ENCODE results near the gene STK38L. TPM values are rescaled to one million over a fixed set of nuclear protein-coding genes. Genes with fewer than 3 reads are reported as not detected.

Gene STK38L
- total and polyA plus RNA-seq, 2 experiments from 2014 or later: 20.3 to 30.0 TPM

- Histone ChIP-seq H3K27me3 (no peaks in the 10 kb centered on the region), H3K4me1 (ENCODE audit: low read depth) (peaks cover 9% of the 10 kb centered on the region), H3K27ac (no peak overlapping the region), H3K36me3 (peaks cover 6% of the 10 kb centered on the region), H3K9me3 (ENCODE audit: low read depth) (no peaks in the 10 kb centered on the region), H3K4me3 (no peak overlapping the region)
- no peak for DNase-seq (ENCODE audit: low read depth in 1 of 2, low spot score in 1 of 2)
- no peak for TF ChIP-seq CTCF (IDR thresholded peaks at IDR 0.05; ENCODE audit: low read depth, low read length)
These were observed 52.6 kb downstream of the STK38L start for GRCh38 chr12:27296674-27297073.

- Histone ChIP-seq H3K27me3 (no peaks in the 10 kb centered on the region), H3K4me1 (ENCODE audit: low read depth) (peaks cover under 1% of the 10 kb centered on the region), H3K27ac (no peak overlapping the region), H3K36me3 (peaks cover 6% of the 10 kb centered on the region), H3K9me3 (ENCODE audit: low read depth) (no peaks in the 10 kb centered on the region), H3K4me3 (no peak overlapping the region)
- DNase-seq (ENCODE audit: low read depth in 1 of 2, low spot score in 1 of 2): no peak
- TF ChIP-seq CTCF (IDR thresholded peaks at IDR 0.05; ENCODE audit: low read depth, low read length): no peak
These were observed 53.5 kb downstream of the STK38L start for GRCh38 chr12:27297566-27297965.

- Histone ChIP-seq H3K4me3 (no peak overlapping the region), H3K4me1 (ENCODE audit: low read depth) (no peaks in the 10 kb centered on the region), H3K27ac (no peak overlapping the region), H3K9me3 (ENCODE audit: low read depth) (no peaks in the 10 kb centered on the region), H3K27me3 (no peaks in the 10 kb centered on the region), H3K36me3 (peaks cover 6% of the 10 kb centered on the region)
- no peak for DNase-seq (ENCODE audit: low read depth in 1 of 2, low spot score in 1 of 2)
- TF ChIP-seq CTCF (IDR thresholded peaks at IDR 0.05; ENCODE audit: low read depth, low read length): no peak
These were observed 55.0 kb downstream of the STK38L start for GRCh38 chr12:27299102-27299501.

- TF ChIP-seq CTCF (IDR thresholded peaks at IDR 0.05; ENCODE audit: low read depth, low read length): no peak
- peaks cover 6% of the 10 kb centered on the region for H3K36me3 ChIP-seq
These were observed 56.1 kb downstream of the STK38L start for GRCh38 chr12:27300226-27300625.

GRCh38 chr12:27303139-27304111 lies 59.3 kb downstream of the STK38L start:
- no peak for TF ChIP-seq CTCF (IDR thresholded peaks at IDR 0.05; ENCODE audit: low read depth, low read length)
- Histone ChIP-seq H3K36me3 (peaks cover 6% of the 10 kb centered on the region), H3K4me1 (ENCODE audit: low read depth) (no peaks in the 10 kb centered on the region), H3K27ac (no peak overlapping the region), H3K9me3 (ENCODE audit: low read depth) (no peaks in the 10 kb centered on the region), H3K4me3 (no peak overlapping the region), H3K27me3 (no peaks in the 10 kb centered on the region)
- no peak for DNase-seq (ENCODE audit: low read depth in 1 of 2, low spot score in 1 of 2)

More at GRCh38 chr12:27300226-27300625, 56.1 kb downstream of the STK38L start:
- DNase-seq (ENCODE audit: low read depth in 1 of 2, low spot score in 1 of 2): no peak
- Histone ChIP-seq H3K9me3 (ENCODE audit: low read depth) (no peaks in the 10 kb centered on the region), H3K4me1 (ENCODE audit: low read depth) (no peaks in the 10 kb centered on the region), H3K27ac (no peak overlapping the region), H3K27me3 (no peaks in the 10 kb centered on the region), H3K4me3 (no peak overlapping the region)

All from cardiac muscle cell (in vitro differentiated cells and primary cell).